ENCODE data around the gene UVRAG.
"Not testable (repeated sequence)": the region's sequence is repeated elsewhere in the genome, so short reads cannot be mapped to it uniquely, and the experiment has no call there.

The UVRAG gene

GRCh38 chr11:75913984-75914383, 99.0 kb downstream of the UVRAG start:
- FAIRE-seq (no peak), DNase-seq (ENCODE audit: low spot score) (no peak)

DNA sequence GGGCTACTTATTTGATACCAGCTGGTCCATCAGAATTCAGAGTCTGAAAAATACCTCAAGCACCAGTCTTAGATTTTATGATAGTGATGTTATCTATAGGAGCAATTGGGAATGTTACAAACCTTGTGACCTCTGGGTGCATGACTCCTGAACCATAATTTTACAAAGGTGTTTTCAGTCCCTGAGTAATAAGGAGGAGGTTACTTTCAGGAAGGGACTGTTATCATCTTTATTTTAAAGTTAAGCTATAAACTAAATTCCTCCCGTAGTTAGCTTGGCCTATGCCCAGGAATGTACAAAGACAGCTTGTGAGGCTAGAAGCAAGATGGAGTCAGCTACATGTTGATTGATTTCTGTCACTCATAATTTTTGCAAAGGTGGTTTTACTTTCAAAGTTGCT, 101.9 kb downstream of the UVRAG start:
- FAIRE-seq, result no peak
- no peak for DNase-seq (ENCODE audit: low spot score)

DNA sequence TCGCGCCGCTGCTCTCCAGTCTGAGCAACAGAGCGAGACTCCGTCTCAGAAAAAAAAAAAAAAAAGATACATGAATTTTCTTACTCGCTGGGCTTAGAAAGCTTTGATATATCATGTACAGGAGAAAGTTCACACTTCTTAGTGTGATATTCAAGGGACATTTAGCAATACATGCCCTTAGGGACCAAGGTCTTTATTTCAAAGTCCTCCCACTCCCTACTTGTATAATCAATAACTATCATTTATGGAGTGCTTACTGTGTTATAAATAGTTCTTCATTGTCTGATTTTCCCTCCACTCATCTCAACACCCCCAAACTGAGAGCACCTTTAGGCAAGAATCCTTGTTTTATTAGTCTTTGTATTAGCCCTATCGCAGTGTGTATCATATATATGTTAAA, 103.3 kb downstream of the UVRAG start:
- DNase-seq (ENCODE audit: low spot score) (no peak), FAIRE-seq (no peak)

DNA sequence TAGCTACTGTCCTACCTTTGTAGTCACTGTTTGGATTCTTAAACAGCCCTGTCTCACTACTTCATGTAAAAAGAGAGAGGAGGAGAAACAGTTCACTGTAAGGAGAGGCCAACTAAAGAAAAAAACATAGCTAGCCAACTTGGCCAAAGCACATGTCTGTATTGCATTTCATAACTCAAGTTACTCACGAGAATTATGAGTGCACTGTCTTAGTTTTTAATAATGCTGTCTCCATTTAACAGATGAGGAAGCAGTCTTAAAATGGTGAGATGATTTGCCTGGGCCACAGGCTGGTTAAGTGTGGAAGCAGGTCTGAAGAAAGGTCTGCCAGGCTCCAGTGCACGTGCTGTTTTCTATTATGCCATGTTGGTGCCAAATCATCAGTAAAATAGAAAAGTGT, 104.5 kb downstream of the UVRAG start:
- no peak for FAIRE-seq
- no peak for DNase-seq (ENCODE audit: low spot score)

- DNase-seq (ENCODE audit: low spot score) (no peak), FAIRE-seq (no peak)
Measured at GRCh38 chr11:75920848-75921247, 105.8 kb downstream of the UVRAG start.

GRCh38 chr11:75921808-75922207, 106.8 kb downstream of the UVRAG start:
- FAIRE-seq, result no peak

GRCh38 chr11:75924966-75925784, 110.2 kb downstream of the UVRAG start:
- DNase-seq (ENCODE audit: low spot score), result no peak
- FAIRE-seq, result no peak

More at GRCh38 chr11:75921808-75922207, 106.8 kb downstream of the UVRAG start:
- no peak for DNase-seq (ENCODE audit: low spot score)

GRCh38 chr11:75925785-75926164, 110.8 kb downstream of the UVRAG start:
- DNase-seq (ENCODE audit: low spot score) (no peak), FAIRE-seq (no peak)

DNA sequence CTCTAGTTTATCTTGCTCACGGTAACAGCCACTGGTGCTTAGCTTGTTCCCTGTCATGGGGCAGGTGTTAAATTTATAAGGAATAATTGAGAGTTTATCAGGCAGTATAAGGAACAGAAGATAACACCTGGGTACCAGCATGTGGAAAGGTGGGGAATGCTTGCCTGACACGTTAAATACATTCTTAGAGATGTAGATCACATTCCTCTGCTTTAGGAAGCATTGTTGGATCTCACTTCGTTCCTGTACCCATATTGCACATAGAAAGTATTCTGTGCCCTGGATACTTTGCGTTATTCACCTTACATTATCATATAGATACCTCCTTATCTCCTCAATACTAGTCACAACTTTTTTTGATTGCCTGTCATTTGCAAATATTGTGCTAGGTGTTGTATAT, 114.7 kb downstream of the UVRAG start:
- DNase-seq (ENCODE audit: low spot score) (no peak), FAIRE-seq (no peak)

- FAIRE-seq (no peak), DNase-seq (ENCODE audit: low spot score) (no peak)
Measured at GRCh38 chr11:75930534-75930933, 115.5 kb downstream of the UVRAG start.

DNA sequence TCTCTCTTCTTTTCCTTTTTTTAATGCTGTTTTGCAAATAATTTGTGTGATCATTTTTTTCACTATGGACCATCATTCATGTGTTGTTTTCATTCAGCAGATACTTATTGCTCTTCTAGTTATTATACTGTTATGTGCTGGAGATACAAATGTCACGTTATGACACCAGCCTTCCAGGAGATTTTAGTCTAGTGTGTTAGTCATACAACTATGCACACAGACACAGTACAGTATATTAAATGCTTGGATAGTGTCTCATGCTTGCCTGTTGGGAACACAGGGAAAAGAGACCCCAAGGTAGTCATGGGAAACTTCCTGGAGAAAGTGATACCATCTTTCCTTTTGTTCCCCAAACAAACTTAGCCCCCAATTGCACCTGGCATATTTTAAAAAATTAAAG, 116.1 kb downstream of the UVRAG start:
- DNase-seq (ENCODE audit: low spot score), result no peak
- no peak for FAIRE-seq

- DNase-seq (ENCODE audit: low spot score); FAIRE-seq: not testable (repeated sequence)
Measured at GRCh38 chr11:75933736-75934135, 118.7 kb downstream of the UVRAG start.

DNA sequence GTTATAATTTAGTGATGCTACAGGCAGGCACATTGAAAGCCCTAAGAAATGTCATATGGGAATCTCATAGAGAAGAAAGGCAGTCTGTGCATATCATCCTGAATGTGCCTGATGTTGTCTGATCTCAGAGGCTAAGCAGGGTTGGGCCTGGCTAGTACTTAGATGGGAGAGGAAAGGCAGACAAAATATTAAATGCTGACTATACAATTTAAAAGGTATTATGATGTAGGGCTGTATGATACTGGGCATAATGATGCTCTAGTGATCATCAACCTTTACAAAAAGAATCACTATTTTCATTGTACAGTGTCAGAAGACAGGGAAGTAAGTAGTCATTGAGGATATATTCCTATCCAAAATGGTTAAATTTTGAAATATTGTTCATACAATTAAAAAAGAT, 119.8 kb downstream of the UVRAG start:
- DNase-seq (ENCODE audit: low spot score) (no peak), FAIRE-seq (no peak)

GRCh38 chr11:75938543-75938942, 123.5 kb downstream of the UVRAG start:
- no peak for DNase-seq (ENCODE audit: low spot score)
- no peak for FAIRE-seq

- FAIRE-seq, result no peak
Measured at GRCh38 chr11:75939516-75939915, 124.5 kb downstream of the UVRAG start.

DNA sequence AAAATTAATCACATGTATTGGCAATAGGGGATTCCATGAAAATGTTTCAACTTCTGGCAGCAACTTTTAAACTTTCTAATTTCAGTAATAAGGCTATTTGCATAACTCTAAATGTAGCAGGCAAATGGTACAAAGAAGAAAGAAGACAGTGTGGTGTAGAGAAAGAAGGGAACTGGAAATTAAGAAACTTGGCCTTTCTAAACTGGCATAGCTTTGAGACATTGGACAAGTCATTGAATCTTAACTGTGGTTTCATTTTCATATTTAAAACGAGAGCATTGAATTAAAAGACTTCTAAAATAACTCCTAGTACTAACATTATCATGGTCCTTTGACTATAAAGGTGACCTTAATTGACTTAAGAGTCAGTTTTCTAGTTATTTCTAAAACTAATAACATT, 125.0 kb downstream of the UVRAG start:
- FAIRE-seq, result no peak
- no peak for DNase-seq (ENCODE audit: low spot score)

More at GRCh38 chr11:75939516-75939915, 124.5 kb downstream of the UVRAG start:
- no peak for DNase-seq (ENCODE audit: low spot score)

- FAIRE-seq, result no peak
- no peak for DNase-seq (ENCODE audit: low spot score)
Measured at GRCh38 chr11:75940911-75941310, 125.9 kb downstream of the UVRAG start.

- FAIRE-seq, result no peak
- DNase-seq (ENCODE audit: low spot score), result no peak
Measured at GRCh38 chr11:75944515-75944914, 129.5 kb downstream of the UVRAG start.

GRCh38 chr11:75945446-75945845, 130.4 kb downstream of the UVRAG start:
- FAIRE-seq, result no peak
- DNase-seq (ENCODE audit: low spot score), result no peak

GRCh38 chr11:75945947-75946346, 130.9 kb downstream of the UVRAG start:
- no peak for FAIRE-seq
- no peak for DNase-seq (ENCODE audit: low spot score)

GRCh38 chr11:75946531-75947530, 131.8 kb downstream of the UVRAG start:
- DNase-seq (ENCODE audit: low spot score) (no peak), FAIRE-seq (no peak)

DNA sequence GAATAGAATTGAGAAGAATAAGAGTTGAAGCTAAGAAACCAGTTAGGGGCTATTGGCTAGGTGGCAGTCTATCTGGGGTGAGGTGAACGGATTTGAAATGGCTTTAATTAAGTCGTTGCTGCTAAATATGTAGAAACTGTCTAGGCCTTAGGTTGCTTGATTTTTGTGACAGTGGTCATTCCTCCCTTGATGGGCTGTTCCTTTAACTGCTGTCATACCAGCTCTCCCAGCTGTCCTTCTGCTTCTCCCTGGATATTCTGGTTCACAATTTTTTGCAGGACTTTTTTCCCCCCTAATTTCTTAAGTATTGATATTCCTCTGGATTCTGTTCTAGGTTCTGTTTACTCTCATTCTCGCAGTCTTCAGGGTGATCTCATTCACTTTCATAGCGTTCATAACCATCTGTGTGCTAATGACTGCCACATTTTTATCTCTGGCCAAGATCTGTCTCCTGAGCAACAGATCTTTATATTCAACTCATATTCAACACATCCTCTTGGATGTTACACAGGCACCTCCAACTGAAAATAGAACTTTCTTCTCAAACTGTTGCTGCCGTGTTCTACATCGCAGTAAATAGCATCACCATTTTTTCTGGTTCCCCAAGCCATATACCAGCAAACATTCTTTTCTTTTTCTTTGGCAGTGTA, 134.1 kb downstream of the UVRAG start:
- no peak for FAIRE-seq
- no peak for DNase-seq (ENCODE audit: low spot score)

All from RCC 7860 (cell line).